B cell (primary cell): ENCODE data around the gene WDR82. TPM values are rescaled to one million over a fixed set of nuclear protein-coding genes. Genes with fewer than 3 reads are reported as not detected.

Source experiments
- ATAC-seq: fragments of 200-7000 bp; cut with Tn5 transposase; one replicate; pipeline ENCODE4 v1.10.0; 2021; ENCODE audit warnings: low read depth, mild to moderate bottlenecking, moderate number of reproducible peaks, moderate library complexity
- CTCF ChIA-PET: fragments of 350-600 bp; sonication (Branson Sonifier 250); formaldehyde crosslinking; loops from one replicate; lab custom pipeline; 2021; ENCODE audit warnings: antibody characterized with exemption, inconsistent platforms; lab: Charles Lee
- POLR2A ChIA-PET: fragments of 350-600 bp; sonication (Branson Sonifier 250); formaldehyde crosslinking; loops from one replicate; lab custom pipeline; 2021; ENCODE audit warnings: antibody characterized with exemption; lab: Charles Lee
- DNase-seq: peaks from one replicate; pipeline ENCODE4 v3.0.0; 2013
- H2AFZ ChIP-seq: 2 replicates; pipeline ENCODE4 v1.6.1; 2012; ENCODE audit warnings: mild to moderate bottlenecking, low read depth, low read length; ENCODE audit not compliant: insufficient read depth, poor library complexity, severe bottlenecking
- H3K27ac ChIP-seq, 2 donors: 1 replicate in 1 of 2; 2 replicates in 1 of 2; pipeline ENCODE4 v1.5.1; 2012 to 2013; ENCODE audit warnings: low read length in 2 of 2, mild to moderate bottlenecking in 2 of 2, moderate library complexity in 1 of 2
- H3K27me3 ChIP-seq, 4 experiments: fragments of 200-600 bp in 1 of 4; sonication (generic) in 1 of 4; replicated peaks in 1 of 4; 1 replicate in 2 of 4; 2 replicates in 2 of 4; pipeline versions ENCODE4 v1.6.1 to v1.7.0; 2013 to 2016; ENCODE audit warnings: low read length in 3 of 4, mild to moderate bottlenecking in 2 of 4, mixed read lengths in 1 of 4, moderate library complexity in 1 of 4; ENCODE audit not compliant: insufficient read depth in 4 of 4, control insufficient read depth in 3 of 4; ENCODE audit errors: control extremely low read depth in 1 of 4
- H3K36me3 ChIP-seq, 2 experiments: replicated peaks in 1 of 2; 1 replicate in 1 of 2; 2 replicates in 1 of 2; pipeline versions ENCODE4 v1.6.1 to v1.7.1; 2013; ENCODE audit warnings: low read length in 1 of 2; ENCODE audit not compliant: insufficient read depth in 2 of 2, control insufficient read depth in 1 of 2; ENCODE audit errors: control extremely low read depth in 1 of 2, extremely low read depth in 1 of 2
- H3K4me1 ChIP-seq, 2 donors: fragments of 200-600 bp in 1 of 2; sonication (generic) in 1 of 2; 1 replicate in 1 of 2; 2 replicates in 1 of 2; pipeline versions ENCODE4 v1.5.1 to v1.6.1; 2013 to 2017; ENCODE audit warnings: low read length in 2 of 2; ENCODE audit not compliant: control insufficient read depth in 2 of 2, insufficient read depth in 2 of 2
- H3K4me2 ChIP-seq: replicated peaks from 2 replicates; pipeline ENCODE3; 2012; ENCODE audit warnings: mild to moderate bottlenecking, low read depth, low read length; ENCODE audit not compliant: poor library complexity, severe bottlenecking
- H3K4me3 ChIP-seq, 5 experiments: fragments of 200-600 bp in 1 of 5; sonication (generic) in 1 of 5; 1 replicate in 3 of 5; 2 replicates in 2 of 5; pipeline versions ENCODE4 v1.5.1 to v1.7.0; 2011 to 2016; ENCODE audit warnings: low read length in 4 of 5, mild to moderate bottlenecking in 4 of 5, low read depth in 2 of 5, control low read depth in 1 of 5, moderate library complexity in 1 of 5; ENCODE audit not compliant: insufficient read depth in 1 of 5; ENCODE audit errors: control extremely low read depth in 1 of 5, extremely low read depth in 1 of 5
- H3K79me2 ChIP-seq: fragments of 200-600 bp; sonication (generic); one replicate; pipeline ENCODE4 v1.6.0; 2016; ENCODE audit warnings: low read length; ENCODE audit not compliant: control insufficient read depth, insufficient read depth
- H3K9ac ChIP-seq: fragments of 200-600 bp; sonication (generic); 2 replicates; pipeline ENCODE4 v1.6.1; 2017; ENCODE audit warnings: mild to moderate bottlenecking, low read length, moderate library complexity
- H3K9me3 ChIP-seq, 3 donors: one replicate each; pipeline versions ENCODE4 v1.6.1 to v1.7.1; 2013; ENCODE audit warnings: low read length in 2 of 3; ENCODE audit not compliant: control insufficient read depth in 2 of 3, insufficient read depth in 1 of 3; ENCODE audit errors: control extremely low read depth in 1 of 3
- H4K20me1 ChIP-seq: 2 replicates; pipeline ENCODE4 v1.6.0; 2012; ENCODE audit warnings: mild to moderate bottlenecking, low read length; ENCODE audit not compliant: insufficient read depth, control insufficient read depth, poor library complexity, severe bottlenecking
- H3K27ac Mint-ChIP-seq: one replicate; pipeline ENCODE4 v1.8.0; 2021; ENCODE audit warnings: mixed read lengths
- H3K27me3 Mint-ChIP-seq: one replicate; pipeline ENCODE4 v1.8.0; 2021; ENCODE audit warnings: mixed read lengths
- H3K4me1 Mint-ChIP-seq: one replicate; pipeline ENCODE4 v1.8.0; 2021; ENCODE audit warnings: mixed read lengths
- H3K4me3 Mint-ChIP-seq: one replicate; pipeline ENCODE4 v1.8.0; 2021; ENCODE audit warnings: mixed read lengths
- H3K9me3 Mint-ChIP-seq: one replicate; pipeline ENCODE4 v1.8.0; 2022; ENCODE audit warnings: mixed read lengths; ENCODE audit not compliant: insufficient read depth
- EZH2 ChIP-seq: IDR thresholded peaks from 2 replicates; pipeline ENCODE4 v1.6.1; 2012; ENCODE audit warnings: borderline replicate concordance, low read depth, mild to moderate bottlenecking, moderate library complexity, low read length; ENCODE audit not compliant: insufficient read depth, poor library complexity, severe bottlenecking
- WGBS: methylation state at CpG from one replicate; pipeline ENCODE4 v1.1.5; 2013; ENCODE audit warnings: missing lambda C conversion rate; ENCODE audit not compliant: insufficient coverage; 5-methylcytosine and 5-hydroxymethylcytosine counted together
- intact Hi-C: fragments of 100-400 bp; cut with micrococcal nuclease; formaldehyde crosslinking; loops from one replicate; pipeline ENCODE4 v1.10.0; 2022
- polyA plus RNA-seq: library from polyadenylated mRNA; depleted of rRNA; stranded (reverse); fragments of >200 nt; gene quantifications from 2 replicates; pipeline ENCODE4 v1.2.3, GENCODE V29; 2012
- total RNA-seq, 2 donors: library from RNA; stranded (reverse); fragments of 120-200 nt in 1 of 2; gene quantifications; 1 replicate in 1 of 2; 2 replicates in 1 of 2; pipeline versions ENCODE4 v1.2.3 to v1.2.4, GENCODE V29; 2013 to 2022
- TF ChIP-seq, protein P1 (sequence below): fragments of 200-600 bp; IDR thresholded peaks from one replicate; pipeline ENCODE4 v1.8.0; 2022; ENCODE audit warnings: antibody characterized with exemption, mild to moderate bottlenecking

Gene WDR82
- total and polyA plus RNA-seq, 2 donors (not counting 1 experiment from before 2014, with no cell fraction given) = 27.8 to 101 TPM

DNA sequence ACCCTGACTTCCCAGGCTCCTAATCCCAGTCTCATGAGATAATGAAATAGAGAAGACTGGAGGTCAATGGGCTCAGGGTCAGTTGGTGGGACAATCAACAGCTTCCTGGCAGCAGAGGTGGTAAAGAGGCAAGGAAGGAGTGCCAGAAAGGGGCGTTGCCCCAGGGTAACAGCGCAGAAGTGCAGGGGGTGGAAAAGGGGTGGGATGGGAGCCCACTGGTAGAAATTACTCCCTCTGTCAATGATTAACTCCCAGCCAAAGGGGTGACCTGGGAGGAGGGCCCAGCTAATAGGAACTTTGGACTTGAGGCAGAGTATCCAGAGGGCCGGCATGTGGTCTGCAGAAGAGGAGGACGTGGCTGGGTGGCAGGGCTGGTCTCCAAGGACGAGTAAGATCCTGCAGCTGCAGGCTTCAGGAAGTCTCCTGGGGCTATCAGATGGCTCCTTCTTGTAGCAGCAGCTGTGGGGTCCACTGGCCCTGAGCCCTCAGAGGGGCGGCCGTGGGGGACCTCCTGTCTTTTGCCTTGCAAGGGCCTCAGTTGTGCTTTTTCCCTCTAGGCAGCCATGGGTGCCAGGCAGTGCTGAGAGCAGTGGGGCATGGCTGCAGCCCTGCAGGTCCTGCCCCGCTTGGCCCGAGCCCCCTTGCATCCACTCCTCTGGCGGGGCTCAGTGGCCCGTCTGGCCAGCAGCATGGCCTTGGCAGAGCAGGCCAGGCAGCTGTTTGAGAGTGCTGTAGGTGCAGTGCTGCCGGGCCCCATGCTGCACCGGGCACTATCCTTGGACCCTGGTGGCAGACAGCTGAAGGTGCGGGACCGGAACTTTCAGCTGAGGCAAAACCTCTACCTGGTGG lies 11.5 kb upstream of the WDR82 start:
- WGBS = 91% methylated on average over 13 of the region's 15 CpGs

More for the DNA sequence above, 11.5 kb upstream of the WDR82 start:
- Mint-ChIP-seq H3K4me3 (no peak overlapping the region), H3K4me1 (peaks cover 29% of the 10 kb centered on the region), H3K9me3 (no peaks in the 10 kb centered on the region), H3K27me3 (no peaks in the 10 kb centered on the region), H3K27ac (no peak overlapping the region)
- Histone ChIP-seq H3K9me3 (no peaks in the 10 kb centered on the region), H3K9ac (no peak overlapping the region), H3K27me3 (no peaks in the 10 kb centered on the region), H3K4me3 (no peak overlapping the region), H3K4me1 (peaks cover 12 to 15% of the 10 kb centered on the region in 2 donors), H3K79me2 (peaks cover 76% of the 10 kb centered on the region), H2AFZ (no peak overlapping the region), H3K27ac (no peak overlapping the region), H4K20me1 (peaks cover 8% of the 10 kb centered on the region), H3K4me2 (no peak overlapping the region), H3K36me3 (peaks cover 0 to 36% of the 10 kb centered on the region in 2 experiments)
- no peak for ATAC-seq
- intact Hi-C loops = no loop called here
- ChIA-PET POLR2A (interaction anchor here (4.0 kb wide), 1 partner anchor 12 kb away, joined by 52 read pairs; the partner anchor contains the start of gene WDR82), CTCF (interaction anchor here (1.1 to 17.5 kb wide), 9 partner anchors 10 to 156 kb away, joined by 3 to 352 read pairs (median 14); partner anchors contain the start of genes PPM1M, TLR9 and WDR82)
- no peak for DNase-seq
- TF ChIP-seq EZH2 = no peak
- TF ChIP-seq, protein P1, sequence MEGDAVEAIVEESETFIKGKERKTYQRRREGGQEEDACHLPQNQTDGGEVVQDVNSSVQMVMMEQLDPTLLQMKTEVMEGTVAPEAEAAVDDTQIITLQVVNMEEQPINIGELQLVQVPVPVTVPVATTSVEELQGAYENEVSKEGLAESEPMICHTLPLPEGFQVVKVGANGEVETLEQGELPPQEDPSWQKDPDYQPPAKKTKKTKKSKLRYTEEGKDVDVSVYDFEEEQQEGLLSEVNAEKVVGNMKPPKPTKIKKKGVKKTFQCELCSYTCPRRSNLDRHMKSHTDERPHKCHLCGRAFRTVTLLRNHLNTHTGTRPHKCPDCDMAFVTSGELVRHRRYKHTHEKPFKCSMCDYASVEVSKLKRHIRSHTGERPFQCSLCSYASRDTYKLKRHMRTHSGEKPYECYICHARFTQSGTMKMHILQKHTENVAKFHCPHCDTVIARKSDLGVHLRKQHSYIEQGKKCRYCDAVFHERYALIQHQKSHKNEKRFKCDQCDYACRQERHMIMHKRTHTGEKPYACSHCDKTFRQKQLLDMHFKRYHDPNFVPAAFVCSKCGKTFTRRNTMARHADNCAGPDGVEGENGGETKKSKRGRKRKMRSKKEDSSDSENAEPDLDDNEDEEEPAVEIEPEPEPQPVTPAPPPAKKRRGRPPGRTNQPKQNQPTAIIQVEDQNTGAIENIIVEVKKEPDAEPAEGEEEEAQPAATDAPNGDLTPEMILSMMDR = no peak
